ENCODE measurements around the gene MISP.
"Not testable (repeated sequence)": the region's sequence is repeated elsewhere in the genome, so short reads cannot be mapped to it uniquely, and the experiment has no call there.

Gene MISP, protein sequence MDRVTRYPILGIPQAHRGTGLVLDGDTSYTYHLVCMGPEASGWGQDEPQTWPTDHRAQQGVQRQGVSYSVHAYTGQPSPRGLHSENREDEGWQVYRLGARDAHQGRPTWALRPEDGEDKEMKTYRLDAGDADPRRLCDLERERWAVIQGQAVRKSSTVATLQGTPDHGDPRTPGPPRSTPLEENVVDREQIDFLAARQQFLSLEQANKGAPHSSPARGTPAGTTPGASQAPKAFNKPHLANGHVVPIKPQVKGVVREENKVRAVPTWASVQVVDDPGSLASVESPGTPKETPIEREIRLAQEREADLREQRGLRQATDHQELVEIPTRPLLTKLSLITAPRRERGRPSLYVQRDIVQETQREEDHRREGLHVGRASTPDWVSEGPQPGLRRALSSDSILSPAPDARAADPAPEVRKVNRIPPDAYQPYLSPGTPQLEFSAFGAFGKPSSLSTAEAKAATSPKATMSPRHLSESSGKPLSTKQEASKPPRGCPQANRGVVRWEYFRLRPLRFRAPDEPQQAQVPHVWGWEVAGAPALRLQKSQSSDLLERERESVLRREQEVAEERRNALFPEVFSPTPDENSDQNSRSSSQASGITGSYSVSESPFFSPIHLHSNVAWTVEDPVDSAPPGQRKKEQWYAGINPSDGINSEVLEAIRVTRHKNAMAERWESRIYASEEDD

DNA sequence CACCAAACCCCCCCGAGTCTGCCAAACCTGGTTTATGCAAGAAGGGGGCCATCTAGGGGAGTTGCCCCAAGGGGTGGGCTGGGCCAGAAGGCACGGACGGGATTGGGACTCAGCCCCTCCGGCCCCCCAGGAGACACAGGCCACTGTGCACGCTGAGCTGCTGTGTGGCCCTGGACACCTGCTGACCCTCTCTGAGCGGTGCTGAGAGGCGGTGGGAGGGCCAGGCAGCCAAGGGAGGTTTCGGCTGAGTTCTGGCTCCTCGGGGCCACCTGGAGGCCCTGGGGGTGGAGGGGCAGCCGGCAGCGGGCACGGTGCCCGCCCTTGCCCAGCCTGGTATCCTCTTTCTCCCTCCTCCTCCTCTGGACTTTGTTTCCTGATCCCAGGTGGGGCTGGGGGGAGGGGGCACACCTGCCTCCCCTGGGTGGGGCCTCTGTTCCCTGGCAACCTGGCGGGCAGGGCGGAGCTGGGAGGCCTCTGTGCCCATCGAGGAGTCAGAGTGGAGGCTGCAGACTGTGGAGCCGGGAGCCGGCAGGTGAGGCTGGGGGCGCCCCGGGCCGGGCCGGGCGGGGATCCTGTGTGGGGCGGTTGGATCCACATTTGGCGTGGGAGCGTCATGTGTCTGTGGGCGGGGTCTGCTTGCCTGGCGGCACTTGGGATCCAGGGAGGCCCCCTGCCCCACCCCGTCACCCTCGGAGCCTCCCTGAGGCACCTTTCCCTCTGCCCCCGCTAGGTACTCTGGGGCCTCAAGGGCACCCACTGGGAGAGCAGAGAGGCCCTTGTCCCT is at the start of gene MISP:
TSS of gene MISP (plus strand) at position 473 of the 784 bp plus-strand sequence. CDS start 5,835 bp downstream, outside the sequence.
- DNase-seq, result no peak

DNA sequence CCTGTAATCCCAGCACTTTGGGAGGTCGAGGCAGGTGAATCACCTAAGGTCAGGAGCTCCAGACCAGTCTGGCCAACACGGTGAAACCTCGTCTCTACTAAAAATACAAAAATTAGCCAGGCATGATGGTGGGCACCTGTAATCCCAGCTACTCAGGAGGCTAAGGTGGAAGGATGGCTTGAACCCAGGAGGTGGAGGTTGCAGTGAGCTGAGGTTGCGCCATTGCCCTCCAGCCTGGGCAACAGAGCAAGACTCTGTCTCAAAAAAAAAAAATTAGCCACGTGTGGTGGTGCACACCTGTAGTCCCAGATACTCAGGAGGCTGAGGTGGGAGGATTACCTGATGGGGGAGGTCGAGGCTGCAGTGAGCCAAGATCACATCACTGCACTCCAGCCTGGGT is 48.1 kb upstream of the MISP start:
- not testable (repeated sequence) for DNase-seq

DNA sequence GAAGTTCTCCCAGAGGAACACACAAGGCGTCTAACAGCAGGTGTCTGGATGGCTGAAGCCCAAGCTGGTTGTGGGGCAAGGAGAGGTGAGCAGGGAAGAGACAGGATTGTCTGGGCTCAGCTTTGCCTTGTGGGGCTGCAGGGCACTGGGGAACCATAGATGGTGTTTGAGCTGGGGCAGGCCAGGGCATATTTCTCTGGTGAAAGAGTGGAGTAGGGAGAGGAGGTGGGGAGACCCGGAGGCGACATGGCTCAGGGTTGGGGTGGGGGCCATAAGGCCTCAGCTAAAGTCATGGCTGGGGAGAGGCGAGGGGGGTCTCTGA is 47.6 kb upstream of the MISP start:
- no peak for DNase-seq

DNA sequence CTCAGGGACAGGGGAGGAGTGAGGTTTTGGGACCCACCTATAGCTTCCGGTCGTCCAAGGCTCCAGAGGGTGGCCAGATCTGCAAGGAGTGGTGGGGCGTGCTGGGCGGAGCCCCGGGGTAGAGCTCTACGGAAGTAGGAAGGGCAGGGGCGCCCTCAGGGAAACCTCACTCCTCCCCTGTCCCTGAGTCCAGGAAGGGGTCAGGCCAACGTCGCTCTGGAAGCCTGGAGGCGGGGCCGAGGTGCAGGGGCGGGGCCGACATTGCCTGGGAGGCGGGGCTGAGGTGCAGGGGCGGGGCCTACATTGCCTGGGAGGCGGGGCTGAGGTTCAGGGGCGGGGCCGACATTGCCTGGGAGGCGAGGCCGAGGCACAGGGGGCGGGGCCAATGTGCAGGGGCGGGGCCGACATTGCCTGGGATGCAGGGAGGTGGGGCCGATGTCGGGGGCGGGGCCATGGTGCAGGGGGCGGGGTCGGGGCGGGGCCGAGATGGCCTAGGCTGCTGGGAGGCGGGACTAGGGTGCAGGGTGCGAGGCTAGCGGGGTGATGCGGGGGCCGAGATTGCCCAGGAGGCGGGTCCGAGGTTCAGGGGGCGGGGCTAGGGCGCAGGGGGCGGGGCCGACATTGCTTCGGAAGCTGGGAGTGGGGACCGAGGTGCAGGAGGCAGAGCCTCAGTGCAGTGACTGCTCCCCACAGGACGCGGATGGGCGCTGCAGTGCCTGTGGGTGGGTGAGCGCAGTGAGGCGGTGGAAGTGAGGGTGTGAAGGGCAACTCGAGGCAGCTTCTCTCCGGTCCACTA is 47.1 kb upstream of the MISP start:
- DNase-seq, result no peak

DNA sequence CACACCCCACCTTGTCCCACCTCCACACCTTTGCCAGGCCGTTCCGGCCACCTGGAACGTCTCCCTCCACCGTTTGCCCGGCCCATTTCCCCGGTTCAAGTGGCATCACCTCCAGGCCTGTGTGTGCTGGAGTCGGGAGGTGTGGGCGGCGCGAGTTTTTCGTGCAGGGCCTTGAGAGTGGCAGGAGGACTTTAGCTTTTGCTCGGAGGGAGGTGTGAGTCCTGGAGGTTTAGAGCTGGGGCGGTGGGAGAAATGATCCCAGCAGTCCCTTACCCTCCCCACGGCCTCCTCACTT is 46.5 kb upstream of the MISP start:
- no peak for DNase-seq

DNA sequence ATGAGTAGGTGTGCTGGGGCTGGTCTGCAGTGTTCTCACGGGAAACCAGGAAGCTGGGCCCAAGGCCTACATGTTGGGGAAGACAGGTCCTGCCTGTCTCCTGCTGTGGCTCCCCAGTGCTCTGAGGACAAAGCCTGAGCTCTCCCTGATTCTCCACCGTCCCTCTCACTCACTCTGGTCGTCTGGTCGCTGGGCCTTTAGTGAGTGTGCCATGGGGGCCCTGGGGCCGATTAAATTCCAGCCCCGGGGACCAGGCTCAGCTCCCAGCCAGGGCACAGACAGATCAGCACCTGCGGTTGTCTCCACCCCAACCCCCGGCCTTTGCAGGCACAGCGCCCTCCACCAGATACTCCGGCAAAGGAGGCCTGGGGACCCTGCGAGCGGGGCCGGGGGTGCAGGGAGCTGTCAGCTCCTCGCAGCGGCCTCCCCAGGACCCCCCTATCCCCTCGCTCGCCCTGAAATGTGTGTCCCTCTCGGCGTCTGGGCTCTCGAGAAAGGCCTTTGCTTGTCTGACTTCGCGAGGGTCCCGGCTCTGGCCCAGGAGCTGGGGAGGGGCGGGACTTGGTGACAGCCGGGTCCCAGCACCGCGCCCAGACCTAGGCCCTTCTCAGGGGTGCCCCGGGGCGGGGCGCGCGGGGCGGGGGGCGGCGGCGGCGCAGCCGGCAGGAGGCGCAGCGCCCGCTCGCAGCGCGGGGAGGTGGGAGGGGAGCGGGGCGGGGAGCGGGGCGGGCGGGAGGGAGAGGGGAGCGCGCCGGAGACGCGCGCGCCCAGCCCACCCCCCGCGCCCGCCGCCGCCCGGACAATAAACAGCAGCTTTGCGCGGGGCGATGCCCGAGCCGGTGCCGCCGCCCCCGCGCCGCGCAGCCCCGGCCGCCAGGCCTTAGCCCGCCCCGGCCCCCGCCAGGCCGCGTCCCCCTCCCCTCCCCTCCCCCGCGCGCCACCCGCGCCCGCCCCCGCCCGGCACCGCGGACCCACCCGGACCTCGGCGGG is 42.5 kb upstream of the MISP start, which contains the start of gene PALM:
TSS of gene PALM (plus strand) at position 782 of the 990 bp plus-strand sequence. CDS start 212 bp downstream, outside the sequence.
- DNase-seq, result no peak

DNA sequence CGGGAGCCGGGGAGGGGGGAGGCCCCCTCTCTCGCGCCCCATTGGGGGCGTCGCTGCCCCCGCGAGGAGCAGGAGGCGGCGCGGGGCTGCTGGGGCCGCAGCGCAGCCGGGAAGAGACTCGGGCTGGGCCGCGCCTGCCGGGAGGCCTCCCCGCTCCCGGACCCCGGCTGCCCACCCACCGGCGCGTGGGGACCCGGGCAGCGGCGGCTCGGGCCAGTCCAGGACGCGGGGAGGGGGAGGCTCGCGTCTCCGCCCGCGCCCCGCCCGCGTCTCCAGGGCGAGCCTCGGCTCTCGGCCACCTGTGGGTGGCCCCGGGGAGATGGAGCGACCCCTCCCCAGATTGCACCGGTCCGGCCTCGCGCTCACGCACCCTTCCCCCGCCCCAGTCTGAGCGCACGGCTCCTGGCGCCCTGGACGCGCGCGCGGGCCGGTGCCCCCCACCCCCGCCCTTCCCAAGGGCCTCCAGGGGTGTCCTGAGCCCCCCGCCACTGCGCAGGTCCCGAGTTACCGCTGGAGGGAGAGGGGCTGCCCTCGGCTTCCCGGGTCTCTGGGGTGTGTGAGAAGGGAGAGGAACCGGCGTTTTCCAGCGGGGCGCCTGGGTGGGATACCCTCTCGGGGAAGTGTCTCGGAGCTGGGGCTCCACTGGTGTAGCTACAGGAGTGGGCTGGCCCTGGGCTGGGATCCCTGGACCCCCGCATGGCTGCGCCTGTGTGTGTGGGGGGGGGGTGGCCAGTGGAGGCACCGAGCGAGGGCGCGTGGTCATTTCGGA is 41.5 kb upstream of the MISP start:
- DNase-seq, result no peak

DNA sequence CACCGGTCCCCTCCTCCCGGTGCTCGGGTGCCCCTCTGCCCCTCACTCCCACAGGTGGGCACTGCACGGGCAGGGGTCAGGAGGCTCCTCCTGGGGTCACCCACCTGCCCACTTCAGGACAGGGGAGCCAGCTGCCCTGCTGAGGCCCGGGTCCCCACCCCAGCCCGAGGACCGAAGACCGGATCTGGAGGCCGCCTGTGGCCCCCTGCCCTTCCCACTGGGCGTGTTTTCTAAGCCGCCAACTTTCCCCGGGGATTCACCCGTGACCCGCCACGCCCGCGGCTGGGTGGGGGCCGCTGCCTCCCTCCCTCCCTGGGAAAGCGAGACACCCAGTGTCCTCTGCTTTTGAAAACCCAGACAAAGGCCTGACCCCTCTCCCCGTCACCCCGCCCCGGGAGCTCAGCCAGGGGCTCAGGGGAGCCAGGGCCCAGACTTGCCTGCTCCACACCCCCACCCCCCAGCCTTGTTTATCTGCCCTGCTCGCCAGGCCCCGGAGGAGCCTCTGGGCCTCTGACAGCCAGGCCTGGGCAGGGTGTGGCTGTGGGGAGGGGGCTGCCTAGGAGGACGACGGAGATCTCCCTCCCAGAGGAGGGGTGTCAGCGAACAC is 40.8 kb upstream of the MISP start:
- DNase-seq, result no peak

DNA sequence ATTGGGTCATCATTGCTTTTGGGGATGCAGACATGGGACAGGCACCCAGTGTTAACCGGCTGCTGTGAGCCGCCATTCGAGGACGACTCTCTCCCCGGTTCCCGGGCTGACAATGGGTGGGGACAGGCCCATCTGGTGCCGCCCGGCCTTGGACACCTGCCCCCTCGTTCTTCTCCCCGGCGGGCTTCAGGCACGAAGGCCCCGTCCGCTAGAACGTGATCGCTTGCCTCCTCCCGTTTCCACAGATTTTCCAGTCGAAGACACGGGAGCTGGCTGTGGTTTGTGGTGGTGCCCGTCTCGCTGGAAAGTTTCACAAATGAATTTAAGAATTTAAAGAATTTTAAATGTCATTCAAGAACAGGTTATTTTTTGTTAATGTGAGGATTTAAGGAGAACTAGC is 40.1 kb upstream of the MISP start:
- DNase-seq, result no peak

DNA sequence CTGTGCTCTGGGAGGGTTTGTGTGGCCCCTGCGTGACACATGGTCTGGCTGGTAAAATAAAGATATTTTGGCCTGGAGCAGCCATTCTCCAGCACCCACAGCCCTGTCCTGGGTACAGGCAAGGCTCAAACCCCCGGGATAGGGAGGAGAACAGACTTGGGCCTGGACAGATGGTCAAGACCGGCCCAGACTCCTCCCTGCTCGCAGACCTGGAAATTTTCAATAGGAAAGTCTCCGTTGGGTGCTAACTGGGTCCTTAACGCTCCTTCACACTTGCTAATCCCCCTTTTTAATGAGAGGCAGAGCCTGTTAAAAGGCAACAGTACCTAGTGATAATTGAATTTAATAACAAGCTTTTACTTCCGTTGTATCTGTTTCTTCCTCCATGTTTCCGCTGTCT is 39.7 kb upstream of the MISP start:
- DNase-seq, result no peak

DNA sequence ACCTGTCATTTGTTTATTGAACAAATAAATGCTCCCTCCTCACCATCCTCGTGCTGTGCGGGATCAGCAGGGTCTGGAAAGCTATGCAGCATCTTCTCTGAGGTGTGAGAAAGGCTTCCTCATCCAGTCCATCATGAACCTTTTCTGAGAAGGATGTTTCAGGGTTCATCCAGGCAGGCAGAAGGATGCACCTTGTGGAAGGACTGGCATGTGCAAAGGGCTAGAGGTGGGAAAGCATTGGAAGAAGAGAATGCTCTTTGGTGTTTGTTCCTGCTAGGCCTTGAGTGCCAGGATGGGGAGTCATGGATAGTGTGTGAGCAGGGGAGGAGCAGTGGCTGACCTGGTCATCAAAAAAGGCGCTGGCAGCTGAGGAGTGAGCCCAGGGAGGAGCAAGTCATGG is 35.6 kb upstream of the MISP start:
- no peak for DNase-seq

DNA sequence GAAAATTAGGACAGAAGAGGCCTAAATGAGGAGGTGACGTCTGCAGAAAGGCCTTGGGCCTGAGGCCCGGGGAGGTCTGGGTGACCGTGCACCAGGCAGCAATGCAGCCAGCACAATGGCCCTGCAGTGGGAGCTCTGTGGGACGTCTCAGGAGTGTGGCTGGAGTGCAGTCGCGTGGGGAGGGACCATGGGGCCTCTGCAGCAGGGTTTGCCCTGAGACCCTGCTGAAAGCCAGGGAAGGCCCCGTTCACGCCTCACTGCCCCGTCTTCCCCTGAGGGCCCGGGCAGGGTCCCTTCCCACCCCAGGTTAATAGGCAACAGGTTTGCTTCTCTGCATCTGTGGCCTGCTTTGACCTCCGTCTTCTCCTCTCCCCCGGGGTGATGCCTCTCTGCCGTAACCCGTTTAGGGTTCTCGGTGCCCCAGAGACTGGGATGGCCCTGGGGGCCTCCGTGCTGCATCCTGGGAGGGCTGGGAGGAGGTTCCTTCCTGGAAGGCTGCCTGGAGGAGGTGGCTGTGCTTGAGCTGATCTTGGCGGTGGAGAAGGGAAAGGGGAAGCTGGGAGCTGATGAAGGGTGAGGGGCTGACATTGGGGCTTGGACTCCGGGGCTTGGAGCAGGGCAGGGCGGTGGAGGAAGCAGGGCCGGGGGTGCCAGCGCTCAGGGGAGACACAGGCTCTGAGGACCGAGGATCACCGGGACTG is 32.5 kb upstream of the MISP start:
- no peak for DNase-seq

DNA sequence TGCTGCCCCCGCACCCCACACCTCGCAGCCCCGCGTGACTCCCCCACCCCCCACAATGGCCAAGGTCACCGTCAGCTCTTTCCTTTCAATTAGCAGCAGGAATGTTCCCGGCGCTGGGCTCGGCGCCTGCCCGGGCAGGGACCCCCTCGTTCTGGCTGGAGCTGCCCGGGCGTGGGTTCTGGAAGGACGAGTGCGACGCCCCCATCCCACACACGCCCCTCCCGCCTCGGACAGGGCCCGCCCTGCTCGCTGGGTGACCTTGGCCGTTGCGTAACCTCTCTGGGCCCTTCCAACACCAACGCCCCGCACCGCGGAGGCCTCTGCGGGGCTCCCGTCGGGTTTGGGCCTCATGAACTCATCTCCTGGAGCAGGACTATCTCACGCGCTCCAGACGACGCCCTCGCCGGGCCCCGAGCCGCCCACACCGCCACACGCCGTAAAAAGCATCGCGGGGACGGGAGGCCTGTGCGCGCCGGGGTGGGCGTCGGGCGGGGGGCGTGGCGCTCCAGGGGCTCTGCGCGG is 31.9 kb upstream of the MISP start:
- no peak for DNase-seq

DNA sequence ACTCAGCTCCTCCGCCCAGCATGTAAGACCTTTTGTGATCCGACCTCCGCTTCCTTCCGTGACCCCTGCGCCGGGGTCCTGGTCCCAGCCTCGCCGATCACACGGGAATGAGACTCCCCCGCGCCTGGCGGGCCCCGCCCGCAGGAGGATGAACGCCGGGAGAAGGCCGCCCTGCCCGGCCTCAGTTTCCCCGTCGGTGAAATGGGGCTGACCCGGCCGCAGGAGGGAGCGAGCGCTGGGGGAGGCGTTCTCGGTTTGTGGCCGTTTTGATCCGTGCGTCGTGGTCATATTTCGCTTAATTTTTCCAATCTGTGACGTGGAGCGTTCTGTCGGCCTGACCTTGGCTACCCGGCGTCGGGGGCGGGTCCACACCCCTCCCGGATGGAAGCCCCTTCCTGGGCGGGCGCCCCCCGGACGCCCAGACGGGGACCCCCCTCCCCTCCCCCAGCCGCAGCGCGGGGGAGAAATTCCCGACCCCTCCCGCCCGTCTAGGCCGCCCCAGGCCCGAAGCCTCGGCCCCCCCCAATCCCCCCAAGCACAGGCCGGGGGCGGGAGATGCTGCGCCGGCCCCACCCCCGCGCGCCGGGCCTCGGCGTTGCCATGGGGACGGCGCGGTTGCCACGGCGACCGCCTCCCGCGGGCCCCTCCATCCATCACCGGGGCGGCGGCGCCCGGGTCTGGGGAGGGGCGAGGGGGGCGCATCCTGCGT is 31.1 kb upstream of the MISP start:
- no peak for DNase-seq

DNA sequence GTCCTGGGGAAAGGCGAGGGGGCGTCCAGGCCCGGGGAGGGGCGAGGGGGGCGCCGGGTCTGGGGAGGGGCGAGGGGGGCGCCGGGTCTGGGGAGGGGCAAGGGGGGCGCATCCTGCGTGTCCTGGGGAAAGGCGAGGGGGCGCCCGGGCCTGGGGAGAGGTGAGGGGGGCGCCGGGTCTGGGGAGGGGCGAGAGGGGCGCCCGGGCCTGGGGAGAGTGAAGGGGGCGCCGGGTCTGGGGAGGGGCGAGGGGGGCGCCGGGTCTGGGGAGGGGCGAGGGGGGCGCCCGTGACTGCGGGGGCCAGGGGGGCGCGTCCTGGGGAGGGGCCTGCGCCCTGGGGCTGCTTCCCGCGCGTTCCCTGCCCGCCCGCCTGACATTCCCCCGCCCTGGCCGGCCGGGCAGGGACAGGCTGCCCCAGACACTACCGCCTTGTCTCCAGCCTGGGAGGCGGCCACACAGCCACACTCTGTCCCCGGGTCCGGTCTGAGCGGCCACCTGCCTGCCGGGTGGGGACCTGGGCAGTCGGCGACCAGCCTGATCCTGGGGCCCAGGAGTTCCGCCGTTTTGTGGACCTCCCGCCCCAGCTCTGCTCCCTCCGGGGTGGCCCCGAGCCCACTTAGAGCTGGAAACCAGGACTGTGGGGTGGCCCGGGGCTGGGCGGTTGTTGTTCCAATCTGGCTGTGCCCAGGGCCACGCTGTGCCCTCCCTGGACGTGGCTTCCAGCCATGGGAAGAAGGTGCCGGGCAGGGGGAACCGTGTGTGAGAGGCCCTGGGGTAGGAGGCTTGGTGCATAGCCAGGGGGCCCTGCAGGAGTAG is 30.4 kb upstream of the MISP start:
- no peak for DNase-seq

DNA sequence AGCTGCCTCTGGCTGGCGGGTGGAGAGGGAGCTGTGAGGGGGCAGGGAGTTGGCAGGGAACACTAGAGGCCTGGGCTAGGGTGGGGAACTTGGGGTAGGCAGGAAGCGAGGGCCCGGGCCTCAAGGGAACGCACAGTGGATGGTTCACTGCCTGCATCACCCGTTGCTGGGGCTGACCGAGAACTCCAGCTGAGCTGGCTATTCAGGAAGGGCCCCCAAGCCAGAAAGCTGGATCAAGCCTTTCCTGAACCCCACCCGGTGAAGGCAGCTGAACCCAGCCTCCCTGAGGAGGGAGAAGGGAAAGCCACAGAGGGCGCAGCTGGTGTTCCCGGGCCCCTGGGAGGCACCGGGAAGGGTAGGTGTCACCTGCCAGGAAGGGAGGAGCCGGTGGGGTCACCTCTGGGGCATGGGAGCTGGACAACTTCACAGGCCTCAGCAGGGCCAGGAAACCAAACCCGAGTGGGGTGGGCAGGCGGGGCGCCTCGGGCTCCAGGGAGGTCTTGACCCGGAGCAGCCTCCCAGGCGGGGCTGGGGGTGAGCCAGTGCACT is 28.3 kb upstream of the MISP start:
- no peak for DNase-seq

DNA sequence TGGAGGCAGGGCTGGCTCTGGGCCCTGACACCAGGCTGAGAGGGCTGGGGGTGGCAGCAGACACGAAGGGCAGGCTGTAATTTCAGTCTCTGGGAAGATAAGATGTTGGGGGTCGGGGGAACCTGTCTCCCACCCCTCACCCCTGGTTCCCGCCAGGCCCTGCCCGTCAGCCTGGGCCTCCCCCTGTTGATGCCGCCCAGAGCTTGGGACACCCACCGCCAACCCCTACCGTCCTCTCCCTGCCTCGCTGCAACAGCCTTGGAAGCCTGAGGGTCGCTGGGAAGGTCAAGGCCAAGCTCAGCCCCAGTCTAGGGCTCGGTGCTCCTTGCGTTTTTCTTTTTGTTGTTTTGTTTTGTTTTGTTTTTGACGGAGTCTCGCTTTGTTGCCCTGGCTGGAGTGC is 27.7 kb upstream of the MISP start:
- DNase-seq, result no peak

DNA sequence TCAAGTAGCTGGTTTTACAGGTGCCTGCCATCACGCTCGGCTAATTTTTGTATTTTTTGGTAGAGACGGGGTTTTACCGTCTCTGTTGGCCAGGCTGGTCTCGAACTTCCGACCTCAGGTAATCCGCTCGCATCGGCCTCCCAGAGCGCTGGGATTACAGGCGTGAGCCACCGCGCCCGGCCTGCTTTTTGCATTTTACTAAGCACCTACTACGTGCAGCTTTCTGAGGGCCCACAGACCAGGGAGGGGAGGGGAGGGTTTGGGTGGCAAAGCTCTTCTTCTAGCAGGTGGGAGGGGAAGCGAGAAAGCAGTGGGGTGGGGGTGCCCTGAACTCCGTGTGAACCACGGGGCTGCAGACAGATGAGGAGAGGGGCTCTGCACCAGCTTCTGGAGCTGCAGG is 27.2 kb upstream of the MISP start:
- no peak for DNase-seq

All from kidney glomerular epithelial cell (primary cell).